ENCODE results near the gene HES7.

DNA sequence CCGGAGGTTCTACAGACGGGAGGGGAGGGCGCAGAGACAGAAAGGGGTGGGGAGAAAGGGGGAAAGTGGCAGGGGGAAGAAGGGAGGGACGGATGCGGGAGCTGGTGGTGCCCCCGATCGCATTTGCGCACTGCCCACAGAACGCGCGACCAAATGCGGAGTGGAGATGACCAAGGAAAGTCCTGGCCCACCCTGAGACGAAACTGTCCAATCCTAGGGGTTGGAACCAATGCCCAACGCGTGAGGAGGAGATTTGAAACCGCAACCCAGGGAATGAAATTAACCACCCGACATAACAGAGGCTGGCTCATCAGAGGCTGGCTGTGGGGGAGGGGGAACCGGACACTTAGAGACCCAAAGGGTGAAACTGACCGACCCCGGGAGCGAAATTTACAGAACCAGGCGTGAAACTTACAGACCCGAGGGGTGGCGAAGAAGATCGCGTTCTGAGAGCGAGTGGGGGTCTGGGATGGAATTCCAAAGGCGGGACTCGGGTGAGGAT, 1.4 kb downstream of the HES7 start:
- TF ChIP-seq POLR2A (IDR thresholded peaks at IDR 0.05; ENCODE audit: low read depth, low read length) = no peak
- no peak for TF ChIP-seq POLR2AphosphoS5 (IDR thresholded peaks at IDR 0.05; ENCODE audit: low read depth, low read length)
